ENCODE data around the gene ARRB1.

The ARRB1 gene

DNA sequence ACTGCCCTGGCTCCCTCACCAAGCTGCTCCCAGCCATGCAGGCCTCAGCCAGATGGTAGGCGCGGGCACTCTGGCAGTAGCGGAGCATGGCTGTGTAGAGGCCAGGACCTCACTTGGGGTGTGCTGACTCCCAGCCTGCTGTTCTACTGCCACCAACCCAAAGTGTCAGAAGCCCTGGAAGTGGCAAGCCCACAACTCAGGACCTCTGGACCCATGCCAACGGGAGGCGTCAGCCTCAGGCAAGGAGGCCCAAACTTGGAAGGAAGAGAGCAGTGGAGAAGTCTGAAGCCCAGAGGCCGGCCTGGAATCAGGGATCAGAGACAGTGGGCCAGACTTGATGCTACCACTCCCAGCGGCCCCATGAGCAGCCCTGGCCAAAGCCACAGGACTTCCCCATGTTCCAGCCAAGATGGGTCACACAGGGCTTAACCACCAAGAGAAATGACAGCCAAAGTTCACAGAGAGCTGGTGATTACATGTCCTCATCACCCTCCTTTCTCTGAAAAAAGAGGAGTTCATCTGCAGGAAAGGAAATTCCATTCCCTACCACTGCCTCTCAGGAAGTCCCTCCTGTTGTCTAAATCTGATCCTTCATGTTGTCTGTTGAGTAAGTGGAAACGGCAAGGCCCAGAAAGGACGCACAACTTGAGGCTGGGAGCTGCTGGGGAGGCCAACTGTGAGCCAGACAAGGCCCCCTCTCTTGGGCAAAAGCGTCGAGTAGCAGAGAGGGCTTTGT lies 4.4 kb downstream of the ARRB1 start:
- no peaks in the 10 kb centered on the region for H3K9me2 ChIP-seq (replicated peaks; ENCODE audit: insufficient read depth, low read length)
- no peak overlapping the region for H3K27ac ChIP-seq (ENCODE audit: low read length)
- no peak overlapping the region for H3K9ac ChIP-seq (ENCODE audit: low read length)
- no peaks in the 10 kb centered on the region for H3K4me1 ChIP-seq (ENCODE audit: low read length)
- peaks cover 11% of the 10 kb centered on the region; the same call in 1 of the 2 replicates for H3K27me3 ChIP-seq (replicated peaks; ENCODE audit: insufficient read depth, low read length)
- H3K4me2 ChIP-seq (ENCODE audit: low read depth, low read length): no peak overlapping the region
- TF ChIP-seq, protein P1, sequence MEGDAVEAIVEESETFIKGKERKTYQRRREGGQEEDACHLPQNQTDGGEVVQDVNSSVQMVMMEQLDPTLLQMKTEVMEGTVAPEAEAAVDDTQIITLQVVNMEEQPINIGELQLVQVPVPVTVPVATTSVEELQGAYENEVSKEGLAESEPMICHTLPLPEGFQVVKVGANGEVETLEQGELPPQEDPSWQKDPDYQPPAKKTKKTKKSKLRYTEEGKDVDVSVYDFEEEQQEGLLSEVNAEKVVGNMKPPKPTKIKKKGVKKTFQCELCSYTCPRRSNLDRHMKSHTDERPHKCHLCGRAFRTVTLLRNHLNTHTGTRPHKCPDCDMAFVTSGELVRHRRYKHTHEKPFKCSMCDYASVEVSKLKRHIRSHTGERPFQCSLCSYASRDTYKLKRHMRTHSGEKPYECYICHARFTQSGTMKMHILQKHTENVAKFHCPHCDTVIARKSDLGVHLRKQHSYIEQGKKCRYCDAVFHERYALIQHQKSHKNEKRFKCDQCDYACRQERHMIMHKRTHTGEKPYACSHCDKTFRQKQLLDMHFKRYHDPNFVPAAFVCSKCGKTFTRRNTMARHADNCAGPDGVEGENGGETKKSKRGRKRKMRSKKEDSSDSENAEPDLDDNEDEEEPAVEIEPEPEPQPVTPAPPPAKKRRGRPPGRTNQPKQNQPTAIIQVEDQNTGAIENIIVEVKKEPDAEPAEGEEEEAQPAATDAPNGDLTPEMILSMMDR (IDR thresholded peaks at IDR 0.05; ENCODE audit: low read length): no peak
- no peak for TF ChIP-seq EZH2phosphoT487 (IDR thresholded peaks at IDR 0.05; ENCODE audit: low read length)
- no peak for TF ChIP-seq EZH2 (optimal IDR thresholded peaks at IDR 0.05; ENCODE audit: low read depth, low read length)
- no peaks in the 10 kb centered on the region for H3K79me2 ChIP-seq (ENCODE audit: low read length)
- H3F3A ChIP-seq (ENCODE audit: insufficient read depth, low read length): no peaks in the 10 kb centered on the region
- H4K20me1 ChIP-seq (ENCODE audit: insufficient read depth, low read length): no peaks in the 10 kb centered on the region
- no peak for DNase-seq
- no peak overlapping the region for H3K4me3 ChIP-seq (ENCODE audit: low read length)
- no peaks in the 10 kb centered on the region for H3K36me3 ChIP-seq (replicated peaks; ENCODE audit: insufficient read depth, low read length)
- H3K9me3 ChIP-seq (replicated peaks; ENCODE audit: insufficient read depth, low read length): no peaks in the 10 kb centered on the region
- no peak overlapping the region for H2AFZ ChIP-seq (ENCODE audit: low read length)

DNA sequence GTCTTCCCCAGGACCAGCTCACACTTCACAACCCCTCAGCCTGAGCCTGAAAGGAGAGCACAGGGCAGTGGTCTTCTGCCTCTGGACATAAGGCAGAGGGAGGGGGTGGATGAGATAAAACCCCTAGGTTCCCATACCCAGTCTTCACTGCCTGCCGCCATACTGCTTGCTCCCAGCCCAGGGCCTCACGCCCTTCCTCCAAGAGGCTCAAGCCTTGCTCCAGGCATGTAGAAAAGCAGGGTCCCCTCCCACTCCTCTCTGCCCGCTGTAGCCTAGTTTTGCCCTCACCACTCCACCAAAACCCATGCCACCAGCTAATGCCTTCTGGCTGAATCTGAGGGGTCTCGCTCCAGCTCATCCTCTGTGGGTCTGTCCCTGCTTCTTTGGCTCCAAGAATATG lies 5.2 kb downstream of the ARRB1 start:
- no peaks in the 10 kb centered on the region for H4K20me1 ChIP-seq (ENCODE audit: insufficient read depth, low read length)
- no peaks in the 10 kb centered on the region for H3K9me3 ChIP-seq (replicated peaks; ENCODE audit: insufficient read depth, low read length)
- H3K79me2 ChIP-seq (ENCODE audit: low read length): no peaks in the 10 kb centered on the region
- H3K9ac ChIP-seq (ENCODE audit: low read length): no peak overlapping the region
- TF ChIP-seq, protein P1 (IDR thresholded peaks at IDR 0.05; ENCODE audit: low read length): no peak
- no peak for TF ChIP-seq EZH2 (optimal IDR thresholded peaks at IDR 0.05; ENCODE audit: low read depth, low read length)
- TF ChIP-seq EZH2phosphoT487 (IDR thresholded peaks at IDR 0.05; ENCODE audit: low read length): no peak
- H3K9me2 ChIP-seq (replicated peaks; ENCODE audit: insufficient read depth, low read length): no peaks in the 10 kb centered on the region
- no peaks in the 10 kb centered on the region for H3K4me1 ChIP-seq (ENCODE audit: low read length)
- DNase-seq: no peak
- peaks cover 6% of the 10 kb centered on the region; the same call in 1 of the 2 replicates for H3K27me3 ChIP-seq (replicated peaks; ENCODE audit: insufficient read depth, low read length)
- no peak overlapping the region for H3K4me2 ChIP-seq (ENCODE audit: low read depth, low read length)
- no peaks in the 10 kb centered on the region for H3F3A ChIP-seq (ENCODE audit: insufficient read depth, low read length)
- H3K36me3 ChIP-seq (replicated peaks; ENCODE audit: insufficient read depth, low read length): no peaks in the 10 kb centered on the region
- H3K4me3 ChIP-seq (ENCODE audit: low read length): no peak overlapping the region
- H2AFZ ChIP-seq (ENCODE audit: low read length): no peak overlapping the region
- no peak overlapping the region for H3K27ac ChIP-seq (ENCODE audit: low read length)

DNA sequence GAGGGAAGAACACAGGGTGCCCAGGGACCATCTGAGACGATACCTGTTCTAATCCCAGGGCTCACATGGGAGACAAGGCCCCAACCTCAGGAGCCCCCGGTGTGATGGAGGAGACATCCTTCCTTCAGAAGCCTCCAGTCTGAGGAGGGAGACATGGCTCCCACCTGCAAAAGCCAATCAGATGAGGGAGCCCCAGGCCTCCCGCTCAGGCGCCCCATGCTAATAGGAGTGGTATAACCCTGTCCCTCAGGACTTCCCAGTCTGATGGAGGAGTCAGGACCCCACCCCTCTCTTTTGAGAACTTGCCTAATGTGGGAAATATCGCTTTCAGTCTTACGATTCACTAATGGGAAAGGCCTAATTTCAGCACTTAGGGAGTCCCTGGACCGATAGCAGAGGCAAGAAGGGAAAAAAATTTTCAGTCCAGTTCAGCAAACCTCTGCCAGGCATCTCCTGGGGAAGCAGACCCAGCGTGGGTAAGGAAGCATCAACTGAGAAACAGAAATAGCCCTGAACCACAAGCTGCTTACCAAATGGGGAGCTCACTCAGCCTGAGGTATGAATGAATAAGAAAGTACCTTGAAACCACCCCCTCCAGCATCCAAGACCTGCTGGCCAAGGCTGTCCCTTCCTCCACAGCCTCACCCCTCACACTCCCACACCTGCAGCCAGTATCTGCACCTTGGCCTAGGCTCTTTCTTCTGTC lies 5.9 kb downstream of the ARRB1 start:
- Histone ChIP-seq H3K9me2 (replicated peaks; ENCODE audit: insufficient read depth, low read length) (no peaks in the 10 kb centered on the region), H3F3A (ENCODE audit: insufficient read depth, low read length) (no peaks in the 10 kb centered on the region), H4K20me1 (ENCODE audit: insufficient read depth, low read length) (no peaks in the 10 kb centered on the region), H3K4me2 (ENCODE audit: low read depth, low read length) (no peak overlapping the region), H3K27me3 (replicated peaks; ENCODE audit: insufficient read depth, low read length) (no peaks in the 10 kb centered on the region), H2AFZ (ENCODE audit: low read length) (no peak overlapping the region), H3K4me3 (ENCODE audit: low read length) (no peak overlapping the region), H3K27ac (ENCODE audit: low read length) (no peak overlapping the region), H3K9ac (ENCODE audit: low read length) (no peak overlapping the region), H3K9me3 (replicated peaks; ENCODE audit: insufficient read depth, low read length) (no peaks in the 10 kb centered on the region), H3K4me1 (ENCODE audit: low read length) (no peaks in the 10 kb centered on the region), H3K36me3 (replicated peaks; ENCODE audit: insufficient read depth, low read length) (no peaks in the 10 kb centered on the region), H3K79me2 (ENCODE audit: low read length) (no peaks in the 10 kb centered on the region)
- no peak for TF ChIP-seq EZH2phosphoT487 (IDR thresholded peaks at IDR 0.05; ENCODE audit: low read length)
- TF ChIP-seq, protein P1 (IDR thresholded peaks at IDR 0.05; ENCODE audit: low read length): no peak
- TF ChIP-seq EZH2 (optimal IDR thresholded peaks at IDR 0.05; ENCODE audit: low read depth, low read length): no peak
- peak; percentile 21 for DNase-seq
